HCEC 1CT (cell line): ENCODE data around the gene ITFG1.
"Not testable (repeated sequence)": the region's sequence is repeated elsewhere in the genome, so short reads cannot be mapped to it uniquely, and the experiment has no call there.

Experiments used
- DNase-seq: peaks from one replicate; pipeline ENCODE4 v3.0.0-alpha.2; 2017

Gene ITFG1

GRCh38 chr16:47473004-47473403 lies 12.1 kb upstream of the ITFG1 start:
- not testable (repeated sequence) for DNase-seq

- no peak for DNase-seq
Measured at GRCh38 chr16:47470810-47471209, 9.9 kb upstream of the ITFG1 start.

- no peak for DNase-seq
Measured at GRCh38 chr16:47470211-47470610, 9.3 kb upstream of the ITFG1 start.

GRCh38 chr16:47469227-47469626 lies 8.4 kb upstream of the ITFG1 start:
- DNase-seq: no peak

- not testable (repeated sequence) for DNase-seq
Measured at GRCh38 chr16:47468070-47468689, 7.3 kb upstream of the ITFG1 start.

GRCh38 chr16:47467501-47467900 lies 6.6 kb upstream of the ITFG1 start:
- DNase-seq: no peak

- DNase-seq: no peak
Measured at GRCh38 chr16:47465919-47466630, 5.2 kb upstream of the ITFG1 start.

GRCh38 chr16:47463771-47464624 lies 3.1 kb upstream of the ITFG1 start:
- DNase-seq: no peak

GRCh38 chr16:47461598-47462266 lies 869 bp upstream of the ITFG1 start:
- peak; percentile 43 for DNase-seq

- DNase-seq: no peak
Measured at GRCh38 chr16:47460359-47460710, 528 bp downstream of the ITFG1 start.

- DNase-seq: no peak
Measured at GRCh38 chr16:47459603-47460002, 1.3 kb downstream of the ITFG1 start.

GRCh38 chr16:47458331-47458730 lies 2.5 kb downstream of the ITFG1 start:
- no peak for DNase-seq

- DNase-seq: no peak
Measured at GRCh38 chr16:47449788-47450187, 11.1 kb downstream of the ITFG1 start.

GRCh38 chr16:47448830-47449575 lies 11.9 kb downstream of the ITFG1 start:
- no peak for DNase-seq

GRCh38 chr16:47446431-47446830 lies 14.4 kb downstream of the ITFG1 start:
- no peak for DNase-seq

GRCh38 chr16:47442884-47443283 lies 18.0 kb downstream of the ITFG1 start:
- not testable (repeated sequence) for DNase-seq

GRCh38 chr16:47440066-47440465 lies 20.8 kb downstream of the ITFG1 start:
- DNase-seq: not testable (repeated sequence)

GRCh38 chr16:47434274-47434673 lies 26.6 kb downstream of the ITFG1 start:
- not testable (repeated sequence) for DNase-seq

GRCh38 chr16:47431960-47432359 lies 28.9 kb downstream of the ITFG1 start:
- no peak for DNase-seq

GRCh38 chr16:47426806-47427205 lies 34.1 kb downstream of the ITFG1 start:
- DNase-seq: no peak

GRCh38 chr16:47424846-47425245 lies 36.0 kb downstream of the ITFG1 start:
- no peak for DNase-seq

GRCh38 chr16:47416869-47417268 lies 44.0 kb downstream of the ITFG1 start:
- DNase-seq: no peak

GRCh38 chr16:47413041-47413440 lies 47.8 kb downstream of the ITFG1 start:
- no peak for DNase-seq
